ENCODE results near the gene TACC2. TPM values are rescaled to one million over a fixed set of nuclear protein-coding genes. Genes with fewer than 3 reads are reported as not detected.
A peak's percentile ranks its signal among the peaks of the same experiment; 100 is the strongest.

The TACC2 gene
- total RNA-seq, 1 donor from 2014 or later: 10.6 TPM

GRCh38 chr10:122220736-122221135 is 231.8 kb downstream of the TACC2 start:
- no peak for DNase-seq (ENCODE audit: low spot score)

- no peak for DNase-seq (ENCODE audit: low spot score)
Measured at GRCh38 chr10:122221958-122222357, 233.0 kb downstream of the TACC2 start.

- no peak for DNase-seq (ENCODE audit: low spot score)
Measured at GRCh38 chr10:122222638-122223037, 233.7 kb downstream of the TACC2 start.

- no peak for DNase-seq (ENCODE audit: low spot score)
Measured at GRCh38 chr10:122224159-122224558, 235.2 kb downstream of the TACC2 start.

- DNase-seq (ENCODE audit: low spot score): no peak
Measured at GRCh38 chr10:122225330-122225729, 236.4 kb downstream of the TACC2 start.

- DNase-seq (ENCODE audit: low spot score): no peak
Measured at GRCh38 chr10:122227754-122228153, 238.8 kb downstream of the TACC2 start.

- no peak for DNase-seq (ENCODE audit: low spot score)
Measured at GRCh38 chr10:122229666-122230065, 240.7 kb downstream of the TACC2 start.

- DNase-seq (ENCODE audit: low spot score): no peak
Measured at GRCh38 chr10:122230222-122230621, 241.3 kb downstream of the TACC2 start.

- DNase-seq (ENCODE audit: low spot score): peak; percentile 84
Measured at GRCh38 chr10:122232769-122233168, 243.8 kb downstream of the TACC2 start.

GRCh38 chr10:122233857-122234348 is 244.9 kb downstream of the TACC2 start:
- DNase-seq (ENCODE audit: low spot score): no peak

- DNase-seq (ENCODE audit: low spot score): no peak
Measured at GRCh38 chr10:122234416-122234815, 245.5 kb downstream of the TACC2 start.

GRCh38 chr10:122236690-122237306 is 247.8 kb downstream of the TACC2 start:
- no peak for DNase-seq (ENCODE audit: low spot score)

GRCh38 chr10:122237331-122237990 is 248.5 kb downstream of the TACC2 start:
- no peak for DNase-seq (ENCODE audit: low spot score)

- peak; percentile 74 for DNase-seq (ENCODE audit: low spot score)
Measured at GRCh38 chr10:122239578-122240257, 250.8 kb downstream of the TACC2 start.

- no peak for DNase-seq (ENCODE audit: low spot score)
Measured at GRCh38 chr10:122240401-122240800, 251.4 kb downstream of the TACC2 start.

GRCh38 chr10:122241836-122242235 is 252.9 kb downstream of the TACC2 start:
- no peak for DNase-seq (ENCODE audit: low spot score)

GRCh38 chr10:122243550-122243949 is 254.6 kb downstream of the TACC2 start:
- DNase-seq (ENCODE audit: low spot score): no peak

GRCh38 chr10:122244001-122244975 is 255.3 kb downstream of the TACC2 start:
- no peak for DNase-seq (ENCODE audit: low spot score)

GRCh38 chr10:122245136-122245535 is 256.2 kb downstream of the TACC2 start:
- DNase-seq (ENCODE audit: low spot score): no peak

- no peak for DNase-seq (ENCODE audit: low spot score)
Measured at GRCh38 chr10:122245897-122246296, 256.9 kb downstream of the TACC2 start.

GRCh38 chr10:122246830-122247520 is 258.0 kb downstream of the TACC2 start:
- DNase-seq (ENCODE audit: low spot score): no peak

Measured in umbilical cord (tissue), 2 donors.